H1 (cell line): ENCODE data around the gene C11orf54. TPM values are rescaled to one million over a fixed set of nuclear protein-coding genes. Genes with fewer than 3 reads are reported as not detected.

Experiments
- CTCF ChIA-PET: fragments of 300-600 bp; sonication (Branson Sonifier 250); formaldehyde crosslinking; loops from one replicate; lab custom pipeline; 2021; ENCODE audit not compliant: partially characterized antibody; lab: Charles Lee
- POLR2A ChIA-PET: fragments of 300-600 bp; sonication (Branson Sonifier 250); formaldehyde crosslinking; loops from one replicate; lab custom pipeline; 2021; ENCODE audit warnings: inconsistent platforms; ENCODE audit not compliant: partially characterized antibody; lab: Charles Lee
- DNase-seq, 2 experiments: peaks; one replicate each; pipeline versions ENCODE4 v3.0.0 to v3.0.0-alpha.2; 2010 to 2022; ENCODE audit warnings: low spot score in 2 of 2, low read depth in 1 of 2, mixed read lengths in 1 of 2
- FAIRE-seq: peaks from 2 replicates; lab custom pipeline; 2011; peaks lifted over from hg19 to GRCh38; lab: Jason Lieb, UNC
- H2AFZ ChIP-seq: 2 replicates; pipeline ENCODE4 v1.8.1; 2012; ENCODE audit warnings: low read length, inconsistent platforms
- H2AK5ac ChIP-seq: 2 replicates; pipeline ENCODE4 v1.6.1; 2013; ENCODE audit warnings: low read depth, low read length
- H2BK120ac ChIP-seq: replicated peaks from 2 replicates; pipeline ENCODE3; 2013; ENCODE audit warnings: low read depth, low read length, inconsistent platforms
- H2BK12ac ChIP-seq: 2 replicates; pipeline ENCODE4 v1.6.1; 2013; ENCODE audit warnings: low read depth, low read length
- H2BK15ac ChIP-seq: 2 replicates; pipeline ENCODE4 v1.6.1; 2013; ENCODE audit warnings: low read length
- H2BK20ac ChIP-seq: 2 replicates; pipeline ENCODE4 v1.6.1; 2013; ENCODE audit warnings: low read length
- H2BK5ac ChIP-seq: 2 replicates; pipeline ENCODE4 v1.6.1; 2013; ENCODE audit warnings: low read depth, low read length
- H3K14ac ChIP-seq: 2 replicates; pipeline ENCODE4 v1.6.1; 2013; ENCODE audit warnings: inconsistent platforms; ENCODE audit not compliant: insufficient read length
- H3K18ac ChIP-seq: 2 replicates; pipeline ENCODE4 v1.6.1; 2013; ENCODE audit warnings: low read length; ENCODE audit errors: extremely low read depth
- H3K23ac ChIP-seq: 2 replicates; pipeline ENCODE4 v1.6.1; 2013; ENCODE audit warnings: inconsistent platforms; ENCODE audit not compliant: insufficient read length
- H3K23me2 ChIP-seq: 2 replicates; pipeline ENCODE4 v1.6.1; 2013; ENCODE audit warnings: low read depth, low read length
- H3K27ac ChIP-seq: 2 replicates; pipeline ENCODE4 v1.6.1; 2011; ENCODE audit warnings: low read depth, low read length, inconsistent platforms
- H3K27me3 ChIP-seq, 4 experiments: replicated peaks in 1 of 4; 1 replicate in 1 of 4; 2 replicates in 3 of 4; pipeline versions ENCODE4 v1.6.1 to v1.8.1; 2011 to 2013; ENCODE audit warnings: low read length in 3 of 4, mild to moderate bottlenecking in 3 of 4, inconsistent platforms in 2 of 4, mixed read lengths in 2 of 4, moderate library complexity in 1 of 4; ENCODE audit not compliant: control insufficient read depth in 3 of 4, insufficient read depth in 3 of 4; ENCODE audit errors: extremely low read depth in 1 of 4
- H3K36me3 ChIP-seq, 4 experiments: 2 replicates each; pipeline versions ENCODE4 v1.6.1 to v1.8.1; 2011 to 2013; ENCODE audit warnings: mild to moderate bottlenecking in 4 of 4, low read length in 3 of 4, moderate library complexity in 2 of 4, control low read depth in 1 of 4, inconsistent platforms in 1 of 4; ENCODE audit not compliant: insufficient read depth in 4 of 4, control insufficient read depth in 2 of 4
- H3K4ac ChIP-seq: replicated peaks from 2 replicates; pipeline ENCODE3; 2013; ENCODE audit warnings: low read length, low read depth, mixed read lengths, inconsistent platforms; ENCODE audit not compliant: insufficient read length
- H3K4me1 ChIP-seq, 4 experiments: replicated peaks in 1 of 4; 1 replicate in 1 of 4; 2 replicates in 3 of 4; pipeline versions ENCODE4 v1.6.1 to v1.8.1; 2011 to 2013; ENCODE audit warnings: low read length in 3 of 4, inconsistent platforms in 2 of 4, mixed read lengths in 1 of 4; ENCODE audit not compliant: insufficient read depth in 4 of 4, control insufficient read depth in 3 of 4
- H3K4me2 ChIP-seq, 2 experiments: 2 replicates each; pipeline versions ENCODE4 v1.6.1 to v1.8.1; 2011 to 2013; ENCODE audit warnings: low read depth in 2 of 2, low read length in 2 of 2, control low read depth in 1 of 2, inconsistent platforms in 1 of 2, mild to moderate bottlenecking in 1 of 2; ENCODE audit not compliant: insufficient read depth in 1 of 2
- H3K4me3 ChIP-seq, 4 experiments: fragments of 200-600, 300-600 bp in 1 of 4; sonication (generic), shearing (Covaris generic), sonication (Bioruptor Twin) in 1 of 4; 2 replicates each; pipeline versions ENCODE4 v1.5.1 to v1.8.1; 2011 to 2016; ENCODE audit warnings: low read length in 4 of 4, low read depth in 3 of 4, control low read depth in 2 of 4, inconsistent platforms in 2 of 4, mild to moderate bottlenecking in 2 of 4, mixed read lengths in 1 of 4, moderate library complexity in 1 of 4; ENCODE audit not compliant: insufficient read depth in 2 of 4; ENCODE audit errors: extremely low read depth in 1 of 4
- H3K56ac ChIP-seq: replicated peaks from 2 replicates; pipeline ENCODE3; 2013; ENCODE audit warnings: low read depth, mild to moderate bottlenecking, mixed read lengths, low read length, inconsistent platforms; ENCODE audit not compliant: insufficient read length
- H3K79me1 ChIP-seq: 2 replicates; pipeline ENCODE4 v1.6.1; 2013; ENCODE audit warnings: low read depth, low read length, control low read depth
- H3K79me2 ChIP-seq, 2 experiments: 2 replicates each; pipeline versions ENCODE4 v1.6.1 to v1.8.1; 2012 to 2013; ENCODE audit warnings: low read length in 2 of 2, mild to moderate bottlenecking in 2 of 2, inconsistent platforms in 1 of 2; ENCODE audit not compliant: insufficient read depth in 2 of 2, control insufficient read depth in 1 of 2
- H3K9ac ChIP-seq, 4 experiments: replicated peaks in 1 of 4; 1 replicate in 1 of 4; 2 replicates in 3 of 4; pipeline versions ENCODE4 v1.6.1 to v1.8.1; 2011 to 2013; ENCODE audit warnings: low read depth in 3 of 4, low read length in 3 of 4, control low read depth in 2 of 4, mild to moderate bottlenecking in 2 of 4, moderate library complexity in 2 of 4, inconsistent platforms in 1 of 4; ENCODE audit errors: extremely low read depth in 1 of 4
- H3K9me3 ChIP-seq, 2 experiments: 2 replicates each; pipeline versions ENCODE4 v1.6.1 to v1.8.1; 2012 to 2013; ENCODE audit warnings: mild to moderate bottlenecking in 2 of 2, moderate library complexity in 2 of 2, control low read depth in 1 of 2, inconsistent platforms in 1 of 2, low read depth in 1 of 2, low read length in 1 of 2, mixed read lengths in 1 of 2; ENCODE audit not compliant: insufficient read depth in 2 of 2
- H4K20me1 ChIP-seq, 2 experiments: replicated peaks in 1 of 2; 2 replicates each; pipeline versions ENCODE3 to v1.8.1; 2011 to 2013; ENCODE audit warnings: inconsistent platforms in 2 of 2, low read length in 2 of 2, mild to moderate bottlenecking in 1 of 2; ENCODE audit not compliant: insufficient read depth in 2 of 2, control insufficient read depth in 1 of 2
- H4K5ac ChIP-seq: 2 replicates; pipeline ENCODE4 v1.6.1; 2013; ENCODE audit warnings: low read length, low read depth, mixed read lengths, inconsistent platforms; ENCODE audit not compliant: insufficient read length
- H4K8ac ChIP-seq: 2 replicates; pipeline ENCODE4 v1.8.0; 2013; ENCODE audit warnings: mild to moderate bottlenecking, moderate library complexity, low read length, inconsistent platforms; ENCODE audit not compliant: insufficient read depth; ENCODE audit errors: extremely low read depth
- H4K91ac ChIP-seq: replicated peaks from 2 replicates; pipeline ENCODE3; 2013; ENCODE audit warnings: low read length, mixed read lengths, inconsistent platforms; ENCODE audit not compliant: insufficient read length
- CBX5 ChIP-seq: fragments of 300-800, 300-1000 bp; sonication (generic); IDR thresholded peaks from 2 replicates; pipeline ENCODE4 v1.7.1; 2016; ENCODE audit warnings: antibody characterized with exemption, low read length, low read depth
- CHD2 ChIP-seq: IDR thresholded peaks from 2 replicates; pipeline ENCODE4 v1.6.1; 2012; ENCODE audit warnings: low read length, improper control_type of control experiment
- CREB1 ChIP-seq: IDR thresholded peaks from 2 replicates; pipeline ENCODE4 v1.6.1; 2012; ENCODE audit warnings: inconsistent platforms
- TAF1 ChIP-seq: IDR thresholded peaks from 2 replicates; pipeline ENCODE4 v1.6.1; 2011; ENCODE audit warnings: mild to moderate bottlenecking, low read depth, low read length
- TEAD4 ChIP-seq: IDR thresholded peaks from 2 replicates; pipeline ENCODE4 v1.6.1; 2012; ENCODE audit warnings: low read depth, low read length, inconsistent platforms, mixed read lengths
- WGBS, 2 experiments: shearing (Covaris generic) in 1 of 2; methylation state at CpG; one replicate each; pipeline versions ENCODE4 v1.1.6 to v1.1.7; 2013 to 2015; ENCODE audit warnings: low lambda C conversion rate in 2 of 2, mixed read lengths in 2 of 2, inconsistent platforms in 1 of 2, low coverage in 1 of 2, missing lambda C conversion rate in 1 of 2; ENCODE audit not compliant: insufficient replicate concordance in 2 of 2, insufficient coverage in 1 of 2, insufficient read length in 1 of 2; ENCODE audit errors: extremely low coverage in 1 of 2, missing lambda C conversion rate in 1 of 2; 5-methylcytosine and 5-hydroxymethylcytosine counted together
- polyA plus RNA-seq, 7 experiments: library from polyadenylated mRNA; depleted of rRNA in 3 of 7; stranded (reverse) in 5 of 7; unstranded in 2 of 7; fragments of >200 nt in 5 of 7; fragments of 200-250 nt in 2 of 7; gene quantifications; 1 replicate in 5 of 7; 2 replicates in 1 of 7; 4 replicates in 1 of 7; pipeline versions ENCODE4 v1.2.1 to v1.2.3, GENCODE V29; 2011 to 2013; ENCODE audit warnings: missing spikeins in 2 of 7, mixed read lengths in 2 of 7
- total RNA-seq: library from RNA; stranded (reverse); fragmentation: NEBNext Ultra II Directional; extraction: Animal tissue kit (Norgen Biotek cat#: 25700); gene quantifications from 2 replicates; pipeline ENCODE4 v1.2.1, GENCODE V29; 2021

Gene C11orf54
- total and polyA plus RNA-seq, 2 of the 8 experiments (the other 6 are each of a cell fraction or from before 2014, with no cell fraction given), result 14.7 to 24.5 TPM

DNA sequence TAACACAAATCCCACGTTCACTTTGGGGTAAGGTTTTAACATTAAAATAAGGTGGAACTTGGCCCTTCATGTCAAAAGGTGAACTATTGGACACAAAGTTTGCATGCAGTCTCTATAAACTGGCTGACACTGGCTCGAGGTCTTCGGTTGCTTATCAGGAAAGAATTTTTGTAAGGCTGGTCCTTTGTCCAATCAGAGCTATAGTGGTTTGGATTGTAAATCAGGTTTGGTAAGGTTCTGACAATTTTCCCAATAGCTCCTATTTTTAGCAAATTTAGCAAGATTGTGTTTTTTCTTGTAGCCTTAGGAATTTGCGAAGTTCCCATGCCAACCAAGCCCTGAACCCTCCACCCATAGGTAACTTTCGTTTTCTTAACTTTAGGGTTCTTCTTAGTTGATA is 25.0 kb downstream of the C11orf54 start:
- Histone ChIP-seq H3K4me2 (no peak overlapping the region), H2BK5ac (no peak overlapping the region), H3K79me1 (no peaks in the 10 kb centered on the region), H2BK12ac (no peak overlapping the region), H3K56ac (no peak overlapping the region), H2BK15ac (no peak overlapping the region), H2BK120ac (no peak overlapping the region), H3K27ac (no peak overlapping the region), H3K4ac (no peak overlapping the region), H3K79me2 (no peaks in the 10 kb centered on the region), H4K5ac (no peak overlapping the region), H4K8ac (no peak overlapping the region), H2AK5ac (no peak overlapping the region), H2BK20ac (no peak overlapping the region), H3K36me3 (peaks cover 0 to 16% (median 7%) of the 10 kb centered on the region in 4 experiments; a peak in 4 of 8 replicates), H4K91ac (no peak overlapping the region), H3K27me3 (no peaks in the 10 kb centered on the region), H3K9ac (no peak overlapping the region), H3K14ac (no peak overlapping the region), H2AFZ (no peak overlapping the region), H3K18ac (no peak overlapping the region), H3K23me2 (peaks cover 2% of the 10 kb centered on the region; the same call in 1 of the 2 replicates), H3K4me1 (no peaks in the 10 kb centered on the region), H3K4me3 (no peak overlapping the region), H4K20me1 (no peaks in the 10 kb centered on the region), H3K23ac (no peak overlapping the region), H3K9me3 (0 out of 4 replicates have a peak, but pooled peaks cover 0 to 3% of the 10 kb centered on the region in 2 experiments)
- CTCF ChIA-PET, result interaction anchor here (2.2 kb wide), 1 partner anchor 8 kb away, joined by 13 read pairs; no protein-coding TSS in a partner anchor
- DNase-seq, result no peak
- no peak for FAIRE-seq
- POLR2A ChIA-PET, result interaction anchor here (5.0 kb wide), 1 partner anchor 26 kb away, joined by 41 read pairs; the partner anchor contains the start of genes C11orf54 and TAF1D
- 95% methylated on average over 5 of the region's 5 CpGs; no CpG with 5 or more reads in 1 of the 2 experiments for WGBS, 2 experiments
- TF ChIP-seq TAF1, result no peak
- TF ChIP-seq CHD2, result no peak
- no peak for TF ChIP-seq CREB1
- no peak for TF ChIP-seq CBX5
- no peak for TF ChIP-seq TEAD4
